IMR-90 (cell line): ENCODE measurements around the gene CEL. TPM values are rescaled to one million over a fixed set of nuclear protein-coding genes. Genes with fewer than 3 reads are reported as not detected.

ENCODE experiments used
- ATAC-seq: fragments of 200-7000 bp; cut with Tn5 transposase; 2 replicates; pipeline ENCODE4 v1.9.1; 2020; ENCODE audit warnings: low read depth, mild to moderate bottlenecking, moderate library complexity
- BruUV-seq: library from RNA; stranded (reverse); fragments of 400-500 nt; replicated peaks from 2 replicates; lab custom pipeline; 2021; lab: Mats Ljungman, UMichigan
- CTCF ChIA-PET: fragments of 300-600 bp; formaldehyde crosslinking; extraction: SDS; loops from one replicate; lab custom pipeline; 2021; ENCODE audit warnings: antibody characterized with exemption; lab: Yijun Ruan, JAX
- POLR2A ChIA-PET: fragments of 300-600 bp; sonication (Branson Sonifier 250); formaldehyde crosslinking; loops from one replicate; lab custom pipeline; 2022; ENCODE audit warnings: antibody characterized with exemption; ENCODE audit not compliant: unreplicated experiment; lab: Charles Lee
- DNase-seq: peaks from one replicate; pipeline ENCODE4 v3.0.0; 2013
- H2AFZ ChIP-seq: replicated peaks from 2 replicates; pipeline ENCODE3; 2013; ENCODE audit warnings: low read length, mild to moderate bottlenecking; ENCODE audit not compliant: poor library complexity
- H2AK5ac ChIP-seq: 2 replicates; pipeline ENCODE4 v1.6.1; 2013; ENCODE audit warnings: low read depth, low read length, inconsistent platforms
- H2AK9ac ChIP-seq: replicated peaks from 2 replicates; pipeline ENCODE3; 2013; ENCODE audit warnings: mild to moderate bottlenecking, low read depth, low read length, moderate library complexity; ENCODE audit not compliant: poor library complexity
- H2BK120ac ChIP-seq: 2 replicates; pipeline ENCODE4 v1.6.1; 2013; ENCODE audit warnings: low read depth, low read length, inconsistent platforms
- H2BK15ac ChIP-seq: 3 replicates; pipeline ENCODE4 v1.6.1; 2013; ENCODE audit warnings: low read depth, low read length, inconsistent platforms
- H2BK20ac ChIP-seq: 2 replicates; pipeline ENCODE4 v1.6.1; 2013; ENCODE audit warnings: low read depth, mild to moderate bottlenecking, inconsistent platforms, low read length, moderate library complexity
- H2BK5ac ChIP-seq: 2 replicates; pipeline ENCODE4 v1.6.1; 2013; ENCODE audit warnings: mild to moderate bottlenecking, low read depth, low read length, inconsistent platforms; ENCODE audit not compliant: poor library complexity, severe bottlenecking
- H3K14ac ChIP-seq: replicated peaks from 2 replicates; pipeline ENCODE4 v1.6.1; 2013; ENCODE audit warnings: low read depth, low read length, inconsistent platforms
- H3K18ac ChIP-seq: 2 replicates; pipeline ENCODE4 v1.6.1; 2013; ENCODE audit warnings: low read depth, low read length, control low read depth
- H3K23ac ChIP-seq: 2 replicates; pipeline ENCODE4 v1.6.1; 2013; ENCODE audit warnings: low read depth, low read length, inconsistent platforms
- H3K27ac ChIP-seq: 2 replicates; pipeline ENCODE4 v1.5.1; 2013; ENCODE audit warnings: mild to moderate bottlenecking, control low read depth, low read length; ENCODE audit not compliant: insufficient read depth
- H3K27me3 ChIP-seq: 2 replicates; pipeline ENCODE4 v1.6.1; 2013; ENCODE audit warnings: low read length; ENCODE audit not compliant: control insufficient read depth, insufficient read depth
- H3K36me3 ChIP-seq: 2 replicates; pipeline ENCODE4 v1.6.1; 2013; ENCODE audit warnings: low read length, mixed read lengths; ENCODE audit not compliant: control insufficient read depth, insufficient read depth
- H3K4ac ChIP-seq: 2 replicates; pipeline ENCODE4 v1.6.1; 2013; ENCODE audit warnings: low read depth, low read length, inconsistent platforms
- H3K4me1 ChIP-seq: 2 replicates; pipeline ENCODE4 v1.6.1; 2013; ENCODE audit warnings: low read length, mixed read lengths; ENCODE audit not compliant: control insufficient read depth, insufficient read depth
- H3K4me2 ChIP-seq: 2 replicates; pipeline ENCODE4 v1.6.1; 2013; ENCODE audit warnings: low read depth, mild to moderate bottlenecking, control low read depth, low read length, moderate library complexity
- H3K4me3 ChIP-seq: 2 replicates; pipeline ENCODE4 v1.5.1; 2013; ENCODE audit warnings: low read depth, mild to moderate bottlenecking, control low read depth, low read length, moderate library complexity; ENCODE audit not compliant: insufficient read depth
- H3K56ac ChIP-seq: 2 replicates; pipeline ENCODE4 v1.6.1; 2013; ENCODE audit warnings: low read length, inconsistent platforms; ENCODE audit not compliant: insufficient read depth; ENCODE audit errors: extremely low read depth
- H3K79me1 ChIP-seq, 2 experiments: 2 replicates each; pipeline ENCODE4 v1.6.1; 2013; ENCODE audit warnings: low read length in 2 of 2, inconsistent platforms in 1 of 2, low read depth in 1 of 2
- H3K9ac ChIP-seq: 2 replicates; pipeline ENCODE4 v1.6.1; 2013; ENCODE audit warnings: low read depth, low read length, control low read depth
- H3K9me1 ChIP-seq: 2 replicates; pipeline ENCODE4 v1.6.1; 2013; ENCODE audit warnings: low read length, inconsistent platforms; ENCODE audit not compliant: insufficient read depth
- H3K9me3 ChIP-seq: 2 replicates; pipeline ENCODE4 v1.6.1; 2013; ENCODE audit warnings: low read length; ENCODE audit not compliant: control insufficient read depth, insufficient read depth
- H4K20me1 ChIP-seq: 2 replicates; pipeline ENCODE4 v1.6.1; 2013; ENCODE audit warnings: low read length, inconsistent platforms; ENCODE audit not compliant: insufficient read depth
- H4K5ac ChIP-seq: 2 replicates; pipeline ENCODE4 v1.6.1; 2013; ENCODE audit warnings: mild to moderate bottlenecking, low read depth, low read length, control low read depth
- H4K8ac ChIP-seq, 2 experiments: 2 replicates each; pipeline ENCODE4 v1.6.1; 2013; ENCODE audit warnings: low read depth in 2 of 2, low read length in 2 of 2, control low read depth in 1 of 2, inconsistent platforms in 1 of 2
- H4K91ac ChIP-seq: 2 replicates; pipeline ENCODE4 v1.6.1; 2013; ENCODE audit warnings: low read depth, low read length, inconsistent platforms; ENCODE audit not compliant: insufficient read depth
- BHLHE40 ChIP-seq: fragments of 150-350 bp; IDR thresholded peaks from 2 replicates; pipeline ENCODE4 v1.6.1; 2016; ENCODE audit warnings: mild to moderate bottlenecking, low read depth, low read length
- FOS ChIP-seq: fragments of 150-350 bp; IDR thresholded peaks from 2 replicates; pipeline ENCODE4 v1.6.1; 2016; ENCODE audit warnings: low read depth, low read length
- POLR2A ChIP-seq: IDR thresholded peaks from 2 replicates; pipeline ENCODE4 v1.6.1; 2012; ENCODE audit warnings: mild to moderate bottlenecking, low read depth, low read length
- RAD21 ChIP-seq: IDR thresholded peaks from 2 replicates; pipeline ENCODE4 v1.6.1; 2012; ENCODE audit warnings: low read length, improper control_type of control experiment
- USF2 ChIP-seq: fragments of 150-350 bp; IDR thresholded peaks from 2 replicates; pipeline ENCODE4 v1.6.1; 2017; ENCODE audit warnings: mild to moderate bottlenecking, antibody characterized with exemption, low read length, low read depth
- WGBS, 2 experiments: methylation state at CpG; one replicate each; pipeline versions ENCODE4 v1.1.5 to v1.1.7; 2013; ENCODE audit warnings: missing lambda C conversion rate in 2 of 2; ENCODE audit not compliant: insufficient read length in 1 of 2; ENCODE audit errors: extremely low coverage in 2 of 2; 5-methylcytosine and 5-hydroxymethylcytosine counted together
- dilution Hi-C: fragments of 300-500 bp; cut with HindIII; formaldehyde crosslinking; loops from one replicate; pipeline ENCODE4 v1.14.3; 2018; ENCODE audit warnings: low sequenced_read_pairs; ENCODE audit not compliant: unreplicated experiment
- in situ Hi-C: fragments of 300-500 bp; cut with MboI; formaldehyde crosslinking; loops from 3 replicates; pipeline ENCODE4 v1.14.3; 2019; ENCODE audit warnings: low sequenced_read_pairs, inconsistent platforms, mixed read lengths
- intact Hi-C: fragments of 100-400 bp; cut with micrococcal nuclease; formaldehyde crosslinking; loops from 2 replicates; pipeline ENCODE4 v1.10.0; 2022
- polyA plus RNA-seq, 3 experiments: library from polyadenylated mRNA; depleted of rRNA; stranded (reverse); fragments of >200 nt; gene quantifications; 2 replicates each; pipeline ENCODE4 v1.2.3, GENCODE V29; 2012; ENCODE audit warnings: low replicate concordance in 1 of 3
- total RNA-seq: library from RNA; depleted of rRNA; stranded (reverse); fragments of >200 nt; gene quantifications from 2 replicates; pipeline ENCODE4 v1.2.3, GENCODE V29; 2012
- TF ChIP-seq, protein P1 (sequence below): fragments of 150-350 bp; IDR thresholded peaks from 2 replicates; pipeline ENCODE4 v1.6.1; 2016; ENCODE audit warnings: low read depth, mild to moderate bottlenecking, low read length, moderate library complexity, borderline replicate concordance

The CEL gene
- total and polyA plus RNA-seq, 2 of the 4 experiments (the other 2 are of a cell fraction): under 0.01 to 0.75 TPM

DNA sequence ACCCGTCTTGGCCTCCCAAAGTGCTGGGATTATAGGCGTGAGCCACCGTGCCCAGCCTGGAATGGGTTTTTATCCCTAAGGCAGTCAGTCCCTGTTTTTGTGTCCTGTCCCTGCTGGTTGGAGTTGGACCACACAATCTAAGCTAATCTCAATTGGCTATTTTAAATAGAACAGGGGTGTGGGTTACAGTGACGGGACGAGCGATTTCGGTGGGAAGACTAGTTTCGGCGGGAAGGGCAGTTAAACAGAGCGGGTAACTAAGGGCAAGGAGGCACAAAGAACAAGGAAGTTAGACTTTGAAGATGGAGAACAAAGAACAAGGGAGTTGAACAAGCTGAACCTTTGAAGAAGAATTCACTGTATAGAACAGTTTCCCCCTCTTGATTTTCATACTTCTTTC is 29.6 kb upstream of the CEL start:
- no peak for ATAC-seq
- intact Hi-C loops: no loop called here
- in situ Hi-C loops: loop anchor here (25.0 kb wide), 1 partner anchor 455 kb away; the partner anchor contains the start of gene SLC2A6

More for the DNA sequence above, 29.6 kb upstream of the CEL start:
- no peak overlapping the region for H3K9ac ChIP-seq
- POLR2A ChIA-PET: no interaction called here
- no peak overlapping the region for H4K91ac ChIP-seq
- no peak overlapping the region for H3K18ac ChIP-seq
- no peak overlapping the region for H2BK120ac ChIP-seq
- no peak overlapping the region for H2BK20ac ChIP-seq
- H3K79me1 ChIP-seq: peaks cover 51 to 75% of the 10 kb centered on the region in 2 experiments
- WGBS, 2 experiments: 100% methylated on average over 1 of the region's 10 CpGs; no CpG with 5 or more reads in 1 of the 2 experiments
- no peak overlapping the region for H2BK5ac ChIP-seq
- H3K4me3 ChIP-seq: no peak overlapping the region
- no peaks in the 10 kb centered on the region for H3K9me3 ChIP-seq
- H3K23ac ChIP-seq: no peak overlapping the region
- no peak overlapping the region for H2AK5ac ChIP-seq
- H4K20me1 ChIP-seq: peaks cover 28% of the 10 kb centered on the region
- H2AFZ ChIP-seq: no peak overlapping the region
- CTCF ChIA-PET: interaction anchor here (1.7 kb wide), 1 partner anchor 10 kb away, joined by 10 read pairs; no protein-coding TSS in a partner anchor
- H3K4me1 ChIP-seq: peaks cover 6% of the 10 kb centered on the region
- TF ChIP-seq USF2 (no peak), POLR2A (no peak), BHLHE40 (no peak), RAD21 (no peak), FOS (no peak)
- TF ChIP-seq, protein P1, sequence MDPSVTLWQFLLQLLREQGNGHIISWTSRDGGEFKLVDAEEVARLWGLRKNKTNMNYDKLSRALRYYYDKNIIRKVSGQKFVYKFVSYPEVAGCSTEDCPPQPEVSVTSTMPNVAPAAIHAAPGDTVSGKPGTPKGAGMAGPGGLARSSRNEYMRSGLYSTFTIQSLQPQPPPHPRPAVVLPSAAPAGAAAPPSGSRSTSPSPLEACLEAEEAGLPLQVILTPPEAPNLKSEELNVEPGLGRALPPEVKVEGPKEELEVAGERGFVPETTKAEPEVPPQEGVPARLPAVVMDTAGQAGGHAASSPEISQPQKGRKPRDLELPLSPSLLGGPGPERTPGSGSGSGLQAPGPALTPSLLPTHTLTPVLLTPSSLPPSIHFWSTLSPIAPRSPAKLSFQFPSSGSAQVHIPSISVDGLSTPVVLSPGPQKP: no peak
- no peak overlapping the region for H2BK15ac ChIP-seq
- H3K14ac ChIP-seq: no peak overlapping the region
- no TSS peak for BruUV-seq
- no peak overlapping the region for H4K5ac ChIP-seq
- H2AK9ac ChIP-seq: no peak overlapping the region
- dilution Hi-C loops: no loop called here
- no peak overlapping the region for H3K56ac ChIP-seq
- H3K4me2 ChIP-seq: no peak overlapping the region
- DNase-seq: no peak
- H3K36me3 ChIP-seq: peaks cover 7% of the 10 kb centered on the region
- H3K9me1 ChIP-seq: peaks cover 5% of the 10 kb centered on the region
- no peak overlapping the region for H3K27ac ChIP-seq
- no peaks in the 10 kb centered on the region for H3K27me3 ChIP-seq
- H4K8ac ChIP-seq: no peak overlapping the region
- no peak overlapping the region for H3K4ac ChIP-seq
